ENCODE results near the gene EZH1. TPM values are rescaled to one million over a fixed set of nuclear protein-coding genes. Genes with fewer than 3 reads are reported as not detected.
"Not testable (repeated sequence)": the region's sequence is repeated elsewhere in the genome, so short reads cannot be mapped to it uniquely, and the experiment has no call there.

EZH1 gene
- total RNA-seq, 2 donors from 2014 or later = 30.5 to 32.5 TPM

- Histone ChIP-seq H3K4me3 (peak overlapping the region; percentile 63 to 82), H3K27me3 (no peaks in the 10 kb centered on the region), H3K27ac (peak overlapping the region in 1 of 2 donors; percentile 81), H3K36me3 (peaks cover 40% of the 10 kb centered on the region), H3K9me3 (no peaks in the 10 kb centered on the region), H3K4me1 (peaks cover 0 to 18% of the 10 kb centered on the region in 2 donors)
- no peak for DNase-seq (ENCODE audit: low spot score)
- no peak for TF ChIP-seq CTCF (IDR thresholded peaks at IDR 0.05)
These were observed 29.4 kb upstream of the EZH1 start for GRCh38 chr17:42774066-42774745.

GRCh38 chr17:42773290-42774035, 28.6 kb upstream of the EZH1 start, which contains the start of gene VPS25:
Gene VPS25 (plus strand): TSS chr17:42773449. CDS start chr17:42773476, 27 bp downstream.
- DNase-seq (ENCODE audit: low spot score) = peak; percentile 83
- Histone ChIP-seq H3K27me3 (no peaks in the 10 kb centered on the region), H3K4me3 (peak within 1 kb of the TSS; percentile 63 to 82), H3K27ac (peak within 1 kb of the TSS; percentile 64 to 81), H3K36me3 (peaks cover 32% of the 10 kb centered on the region), H3K4me1 (peaks cover 0 to 18% of the 10 kb centered on the region in 2 donors), H3K9me3 (no peaks in the 10 kb centered on the region)
- TF ChIP-seq CTCF (IDR thresholded peaks at IDR 0.05) = peak in 1 of 2 donors; percentile 41

GRCh38 chr17:42772945-42773289, 28.1 kb upstream of the EZH1 start:
- Histone ChIP-seq H3K27me3 (no peaks in the 10 kb centered on the region), H3K4me1 (peaks cover 0 to 18% of the 10 kb centered on the region in 2 donors), H3K9me3 (no peaks in the 10 kb centered on the region), H3K27ac (peak overlapping the region; percentile 64 to 81), H3K36me3 (peaks cover 27% of the 10 kb centered on the region), H3K4me3 (peak overlapping the region; percentile 63 to 82)
- DNase-seq (ENCODE audit: low spot score) = no peak
- TF ChIP-seq CTCF (IDR thresholded peaks at IDR 0.05) = no peak

- DNase-seq (ENCODE audit: low spot score); H3K36me3 ChIP-seq; H3K4me3 ChIP-seq: not testable (repeated sequence)
These were observed 25.1 kb upstream of the EZH1 start for GRCh38 chr17:42769964-42770363.

GRCh38 chr17:42768006-42768405, 23.2 kb upstream of the EZH1 start:
- not testable (repeated sequence) for H3K27ac ChIP-seq; H3K4me1 ChIP-seq; H3K4me3 ChIP-seq; H3K36me3 ChIP-seq; DNase-seq (ENCODE audit: low spot score); H3K9me3 ChIP-seq; H3K27me3 ChIP-seq

More at GRCh38 chr17:42769964-42770363, 25.1 kb upstream of the EZH1 start:
- peaks cover 0 to 18% of the 10 kb centered on the region in 2 donors for H3K4me1 ChIP-seq
- H3K27ac ChIP-seq, H3K9me3 ChIP-seq, H3K27me3 ChIP-seq: not testable (repeated sequence)

- Histone ChIP-seq H3K4me1 (peaks cover 0 to 9% of the 10 kb centered on the region in 2 donors), H3K27me3 (no peaks in the 10 kb centered on the region), H3K27ac (no peak overlapping the region), H3K4me3 (no peak overlapping the region), H3K36me3 (no peaks in the 10 kb centered on the region), H3K9me3 (no peaks in the 10 kb centered on the region)
- no peak for TF ChIP-seq CTCF (IDR thresholded peaks at IDR 0.05)
- no peak for DNase-seq (ENCODE audit: low spot score)
These were observed 22.7 kb upstream of the EZH1 start for GRCh38 chr17:42767512-42767911.

All from right atrium auricular region (tissue), 2 donors.